Measurements from ENCODE around the gene ABCA3.
"Not testable (repeated sequence)": the region's sequence is repeated elsewhere in the genome, so short reads cannot be mapped to it uniquely, and the experiment has no call there.

Gene ABCA3

GRCh38 chr16:2257726-2258125 lies 82.8 kb downstream of the ABCA3 start:
- no peak overlapping the region for H3K4me3 ChIP-seq (ENCODE audit: low read depth, low read length)

- H3K4me3 ChIP-seq (ENCODE audit: low read depth, low read length): no peak overlapping the region
These were observed 83.9 kb downstream of the ABCA3 start for GRCh38 chr16:2256531-2257140.

- H3K4me3 ChIP-seq (ENCODE audit: low read depth, low read length): no peak overlapping the region
These were observed 87.2 kb downstream of the ABCA3 start for GRCh38 chr16:2253293-2253692.

GRCh38 chr16:2252806-2253148 lies 87.8 kb downstream of the ABCA3 start:
- no peak overlapping the region for H3K4me3 ChIP-seq (ENCODE audit: low read depth, low read length)

- H3K4me3 ChIP-seq (ENCODE audit: low read depth, low read length): peak within 1 kb of the TSS; percentile 71
These were observed 89.0 kb downstream of the ABCA3 start, which contains the start of gene ECI1 for GRCh38 chr16:2251296-2252111. Gene ECI1, minus strand, starts transcription at chr16:2251587. Its CDS starts 21 bp downstream, at chr16:2251566.

GRCh38 chr16:2250652-2251295 lies 89.8 kb downstream of the ABCA3 start:
- peak overlapping the region; percentile 71 for H3K4me3 ChIP-seq (ENCODE audit: low read depth, low read length)

- H3K4me3 ChIP-seq (ENCODE audit: low read depth, low read length): no peak overlapping the region
These were observed 94.1 kb downstream of the ABCA3 start for GRCh38 chr16:2246301-2246885.

GRCh38 chr16:2244926-2245795 lies 95.4 kb downstream of the ABCA3 start:
- H3K4me3 ChIP-seq (ENCODE audit: low read depth, low read length): no peak overlapping the region

- no peak overlapping the region for H3K4me3 ChIP-seq (ENCODE audit: low read depth, low read length)
These were observed 96.2 kb downstream of the ABCA3 start for GRCh38 chr16:2244301-2244700.

- H3K4me3 ChIP-seq (ENCODE audit: low read depth, low read length): no peak overlapping the region
These were observed 96.7 kb downstream of the ABCA3 start for GRCh38 chr16:2243781-2244180.

- no peak overlapping the region for H3K4me3 ChIP-seq (ENCODE audit: low read depth, low read length)
These were observed 97.4 kb downstream of the ABCA3 start for GRCh38 chr16:2243031-2243528.

GRCh38 chr16:2242598-2242997 lies 97.9 kb downstream of the ABCA3 start:
- no peak overlapping the region for H3K4me3 ChIP-seq (ENCODE audit: low read depth, low read length)

- not testable (repeated sequence) for H3K4me3 ChIP-seq (ENCODE audit: low read depth, low read length)
These were observed 100.2 kb downstream of the ABCA3 start for GRCh38 chr16:2240331-2240730.

- H3K4me3 ChIP-seq (ENCODE audit: low read depth, low read length): no peak overlapping the region
These were observed 101.5 kb downstream of the ABCA3 start for GRCh38 chr16:2238838-2239675.

GRCh38 chr16:2238150-2238837 lies 102.2 kb downstream of the ABCA3 start:
- no peak overlapping the region for H3K4me3 ChIP-seq (ENCODE audit: low read depth, low read length)

- no peak overlapping the region for H3K4me3 ChIP-seq (ENCODE audit: low read depth, low read length)
These were observed 102.9 kb downstream of the ABCA3 start for GRCh38 chr16:2237493-2238149.

- peak overlapping the region; percentile 13 for H3K4me3 ChIP-seq (ENCODE audit: low read depth, low read length)
These were observed 103.4 kb downstream of the ABCA3 start for GRCh38 chr16:2237102-2237482.

GRCh38 chr16:2236337-2237101 lies 104.0 kb downstream of the ABCA3 start, which contains the start of gene DNASE1L2:
Gene DNASE1L2, plus strand, starts transcription at chr16:2236444. Its CDS starts 373 bp downstream, at chr16:2236817.
- H3K4me3 ChIP-seq (ENCODE audit: low read depth, low read length): peak within 1 kb of the TSS; percentile 13

All from iPS-11a (cell line).